GM12865 (cell line): ENCODE measurements around the gene GABPB1.

Experiments used
- DNase-seq: peaks from one replicate; pipeline ENCODE4 v3.0.0; 2010; ENCODE audit warnings: low read depth
- H3K4me3 ChIP-seq: 2 replicates; pipeline ENCODE4 v1.5.1; 2011; ENCODE audit warnings: mild to moderate bottlenecking, low read depth, low read length, control low read depth
- TF ChIP-seq, protein P1 (sequence below): IDR thresholded peaks from 2 replicates; pipeline ENCODE4 v1.5.1; 2011; ENCODE audit warnings: low read length, control low read depth, low read depth, inconsistent platforms; ENCODE audit not compliant: insufficient read depth; ENCODE audit errors: missing control alignments

GABPB1 gene

GRCh38 chr15:50265620-50266019 is 89.4 kb downstream of the GABPB1 start, which contains the start of gene HDC:
TSS of gene HDC (minus strand) at chr15:50265726. CDS start at chr15:50265623, 103 bp downstream.
- no peak for DNase-seq
- TF ChIP-seq, protein P1, sequence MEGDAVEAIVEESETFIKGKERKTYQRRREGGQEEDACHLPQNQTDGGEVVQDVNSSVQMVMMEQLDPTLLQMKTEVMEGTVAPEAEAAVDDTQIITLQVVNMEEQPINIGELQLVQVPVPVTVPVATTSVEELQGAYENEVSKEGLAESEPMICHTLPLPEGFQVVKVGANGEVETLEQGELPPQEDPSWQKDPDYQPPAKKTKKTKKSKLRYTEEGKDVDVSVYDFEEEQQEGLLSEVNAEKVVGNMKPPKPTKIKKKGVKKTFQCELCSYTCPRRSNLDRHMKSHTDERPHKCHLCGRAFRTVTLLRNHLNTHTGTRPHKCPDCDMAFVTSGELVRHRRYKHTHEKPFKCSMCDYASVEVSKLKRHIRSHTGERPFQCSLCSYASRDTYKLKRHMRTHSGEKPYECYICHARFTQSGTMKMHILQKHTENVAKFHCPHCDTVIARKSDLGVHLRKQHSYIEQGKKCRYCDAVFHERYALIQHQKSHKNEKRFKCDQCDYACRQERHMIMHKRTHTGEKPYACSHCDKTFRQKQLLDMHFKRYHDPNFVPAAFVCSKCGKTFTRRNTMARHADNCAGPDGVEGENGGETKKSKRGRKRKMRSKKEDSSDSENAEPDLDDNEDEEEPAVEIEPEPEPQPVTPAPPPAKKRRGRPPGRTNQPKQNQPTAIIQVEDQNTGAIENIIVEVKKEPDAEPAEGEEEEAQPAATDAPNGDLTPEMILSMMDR: no peak
- no peak within 1 kb of the TSS for H3K4me3 ChIP-seq

- TF ChIP-seq, protein P1: no peak
- no peak overlapping the region for H3K4me3 ChIP-seq
- DNase-seq: peak; percentile 42
Observed at GRCh38 chr15:50262533-50262932, 92.5 kb downstream of the GABPB1 start.

GRCh38 chr15:50261981-50262380 is 93.0 kb downstream of the GABPB1 start:
- DNase-seq: peak; percentile 26
- TF ChIP-seq, protein P1: peak; percentile 20
- H3K4me3 ChIP-seq: no peak overlapping the region

DNA sequence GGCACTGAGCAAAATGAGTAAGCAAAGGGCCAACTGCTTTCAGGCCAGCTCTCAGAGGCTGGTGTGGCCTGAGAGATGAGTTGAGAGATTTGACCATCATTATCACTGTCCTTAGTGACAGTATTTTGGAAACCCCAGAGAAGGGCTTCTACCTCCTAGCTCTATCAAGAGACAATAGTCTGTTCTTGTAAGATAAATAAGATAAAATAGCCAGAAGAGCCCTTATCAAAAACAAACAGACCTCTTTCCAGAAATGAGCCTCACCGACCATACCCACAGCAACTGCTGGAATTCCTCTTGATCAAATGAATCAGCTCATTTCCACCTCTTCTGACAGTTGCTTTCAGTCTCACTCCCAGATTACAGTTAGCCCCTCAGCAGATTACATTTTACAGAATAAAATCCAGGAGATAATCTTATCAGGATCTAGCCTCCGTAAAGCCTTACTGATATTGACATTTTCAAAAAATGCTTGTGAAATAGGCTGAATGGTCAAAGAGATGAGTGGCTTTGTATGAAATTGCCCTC is 94.0 kb downstream of the GABPB1 start:
- TF ChIP-seq, protein P1: no peak
- peak; percentile 49 for DNase-seq
- no peak overlapping the region for H3K4me3 ChIP-seq

DNA sequence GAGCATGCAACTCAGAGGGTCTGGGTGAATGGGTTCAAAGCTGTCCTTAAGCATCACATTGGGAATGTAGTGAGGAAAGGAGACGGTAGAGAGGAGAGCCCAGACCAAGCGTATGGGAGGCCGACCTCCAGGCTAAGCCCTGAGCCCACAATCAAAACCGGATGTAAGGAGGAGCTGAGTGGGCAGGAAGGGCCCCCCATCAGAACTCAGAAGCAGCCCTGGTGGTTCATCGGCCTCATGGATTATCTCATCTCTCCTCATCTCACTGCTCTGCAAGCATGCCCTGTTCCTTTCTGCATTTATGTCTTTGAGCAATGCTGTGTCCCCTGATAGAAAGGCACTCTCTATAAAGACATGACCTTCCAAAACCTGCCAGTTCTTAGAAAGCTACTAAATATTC is 95.7 kb downstream of the GABPB1 start:
- no peak overlapping the region for H3K4me3 ChIP-seq
- TF ChIP-seq, protein P1: no peak
- no peak for DNase-seq

- DNase-seq: no peak
- H3K4me3 ChIP-seq: no peak overlapping the region
Observed at GRCh38 chr15:50257924-50258323, 97.1 kb downstream of the GABPB1 start.

More at GRCh38 chr15:50257924-50258323, 97.1 kb downstream of the GABPB1 start:
- TF ChIP-seq, protein P1: no peak
